PC-3 (cell line): Measurements from ENCODE around the gene KIAA1217. TPM values are rescaled to one million over a fixed set of nuclear protein-coding genes. Genes with fewer than 3 reads are reported as not detected.
"Not testable (repeated sequence)": the region's sequence is repeated elsewhere in the genome, so short reads cannot be mapped to it uniquely, and the experiment has no call there.

ENCODE experiments used
- ATAC-seq: fragments of 200-7000 bp; cut with Tn5 transposase; 2 replicates; pipeline ENCODE4 v1.9.1; 2020; ENCODE audit warnings: mild to moderate bottlenecking, moderate library complexity
- BruUV-seq: library from RNA; stranded (reverse); fragments of 400-500 nt; replicated peaks from 2 replicates; lab custom pipeline; 2021; lab: Mats Ljungman, UMichigan
- CTCF ChIA-PET: fragments of 300-600 bp; sonication (Branson Sonifier 250); formaldehyde crosslinking; loops from one replicate; lab custom pipeline; 2022; ENCODE audit warnings: antibody characterized with exemption; lab: Charles Lee
- POLR2A ChIA-PET: fragments of 300-600 bp; sonication (Branson Sonifier 250); formaldehyde crosslinking; loops from one replicate; lab custom pipeline; 2022; ENCODE audit warnings: antibody characterized with exemption; ENCODE audit not compliant: unreplicated experiment; lab: Charles Lee
- DNase-seq: peaks from one replicate; pipeline ENCODE4 v3.0.0-alpha.2; 2015
- H2AFZ ChIP-seq: fragments of 300-600 bp; sonication (generic); 2 replicates; pipeline ENCODE4 v1.6.0; 2016; ENCODE audit warnings: antibody characterized with exemption, low read length
- H3F3A ChIP-seq: fragments of 300-600 bp; sonication (generic); one replicate; pipeline ENCODE4 v1.6.0; 2017; ENCODE audit warnings: antibody characterized with exemption, low read length, control low read depth, mild to moderate bottlenecking; ENCODE audit not compliant: unreplicated experiment
- H3K27ac ChIP-seq: fragments of 300-600 bp; sonication (generic); 2 replicates; pipeline ENCODE4 v1.5.1; 2016; ENCODE audit warnings: mild to moderate bottlenecking, low read length
- H3K27me3 ChIP-seq: fragments of 300-600 bp; sonication (generic); 2 replicates; pipeline ENCODE4 v1.6.1; 2016; ENCODE audit warnings: low read length, mixed read lengths
- H3K36me3 ChIP-seq: fragments of 300-600 bp; sonication (generic); 2 replicates; pipeline ENCODE4 v1.6.1; 2016; ENCODE audit warnings: low read depth, mixed run types, low read length, mixed read lengths
- H3K4me1 ChIP-seq: fragments of 300-600 bp; sonication (generic); 2 replicates; pipeline ENCODE4 v1.5.1; 2016; ENCODE audit warnings: low read length; ENCODE audit not compliant: insufficient read depth
- H3K4me2 ChIP-seq: fragments of 300-600 bp; sonication (generic); 2 replicates; pipeline ENCODE4 v1.6.0; 2016; ENCODE audit warnings: low read length
- H3K4me3 ChIP-seq: fragments of 300-600 bp; sonication (generic); 2 replicates; pipeline ENCODE4 v1.5.1; 2016; ENCODE audit warnings: mild to moderate bottlenecking, low read length, mixed read lengths
- H3K79me2 ChIP-seq: fragments of 300-600 bp; sonication (generic); 2 replicates; pipeline ENCODE4 v1.6.1; 2017; ENCODE audit warnings: low read length, mixed read lengths
- H3K9ac ChIP-seq: fragments of 300-600 bp; sonication (generic); 2 replicates; pipeline ENCODE4 v1.6.0; 2016; ENCODE audit warnings: mild to moderate bottlenecking, low read length
- H3K9me2 ChIP-seq: fragments of 300-600 bp; sonication (generic); replicated peaks from 2 replicates; pipeline ENCODE4 v1.6.1; 2016; ENCODE audit warnings: mixed run types, low read length, mixed read lengths
- H3K9me3 ChIP-seq: fragments of 300-600 bp; sonication (generic); 2 replicates; pipeline ENCODE4 v1.6.1; 2016; ENCODE audit warnings: low read length, mixed read lengths
- H4K20me1 ChIP-seq: fragments of 300-600 bp; sonication (generic); 2 replicates; pipeline ENCODE4 v1.6.1; 2016; ENCODE audit warnings: low read length, mixed read lengths
- CTCF ChIP-seq: fragments of 300-600 bp; sonication (generic); conservative IDR thresholded peaks from 2 replicates; pipeline ENCODE4 v1.5.1; 2017; ENCODE audit warnings: antibody characterized with exemption, low read depth, mild to moderate bottlenecking, low read length
- EZH2 ChIP-seq: fragments of 300-600 bp; sonication (generic); IDR thresholded peaks from one replicate; pipeline ENCODE4 v1.6.1; 2017; ENCODE audit warnings: antibody characterized with exemption, mild to moderate bottlenecking, low read length; ENCODE audit not compliant: unreplicated experiment
- EZH2phosphoT487 ChIP-seq: fragments of 300-600 bp; sonication (generic); IDR thresholded peaks from 2 replicates; pipeline ENCODE4 v1.6.1; 2018; ENCODE audit warnings: mild to moderate bottlenecking, antibody characterized with exemption, low read length, borderline replicate concordance
- intact Hi-C: fragments of 100-400 bp; cut with micrococcal nuclease; formaldehyde crosslinking; loops from 2 replicates; pipeline ENCODE4 v1.9.0; 2023
- total RNA-seq: library from RNA; depleted of rRNA; stranded (reverse); fragments of >200 nt; gene quantifications from 2 replicates; pipeline ENCODE4 v1.2.3, GENCODE V29; 2014

Gene KIAA1217
- total RNA-seq, 1 experiment from 2014 or later, result 16.0 TPM

GRCh38 chr10:24334279-24334939 lies 125.5 kb downstream of the KIAA1217 start:
- no peak for DNase-seq
- ChIA-PET POLR2A (no interaction called here), CTCF (no interaction called here)
- no peaks in the 10 kb centered on the region for H3F3A ChIP-seq
- intact Hi-C loops, result no loop called here
- no peaks in the 10 kb centered on the region for H3K27me3 ChIP-seq
- no peaks in the 10 kb centered on the region for H3K79me2 ChIP-seq
- TF ChIP-seq EZH2 (no peak), CTCF (no peak), EZH2phosphoT487 (no peak)
- no peak overlapping the region for H2AFZ ChIP-seq
- H4K20me1 ChIP-seq, result no peaks in the 10 kb centered on the region
- H3K9me3 ChIP-seq, result no peaks in the 10 kb centered on the region
- H3K9ac ChIP-seq, result no peak overlapping the region
- peaks cover 11% of the 10 kb centered on the region for H3K4me1 ChIP-seq
- no TSS peak for BruUV-seq
- H3K36me3 ChIP-seq, result no peaks in the 10 kb centered on the region
- no peaks in the 10 kb centered on the region for H3K9me2 ChIP-seq
- no peak overlapping the region for H3K27ac ChIP-seq
- no peak for ATAC-seq
- H3K4me2 ChIP-seq, result no peak overlapping the region
- H3K4me3 ChIP-seq, result no peak overlapping the region

GRCh38 chr10:24337723-24338122 lies 128.8 kb downstream of the KIAA1217 start:
- CTCF ChIA-PET, H3K9me3 ChIP-seq, H3F3A ChIP-seq, H3K9ac ChIP-seq, intact Hi-C loops, H4K20me1 ChIP-seq, H3K4me1 ChIP-seq, POLR2A ChIA-PET, H3K4me3 ChIP-seq, H3K79me2 ChIP-seq, H3K27ac ChIP-seq, H3K36me3 ChIP-seq, BruUV-seq, H3K27me3 ChIP-seq, H2AFZ ChIP-seq, H3K4me2 ChIP-seq, DNase-seq, ATAC-seq, H3K9me2 ChIP-seq: not testable (repeated sequence)

- no TSS peak for BruUV-seq
- no peak overlapping the region for H3K27ac ChIP-seq
- CTCF ChIA-PET, result no interaction called here
Measured at GRCh38 chr10:24339387-24339786, 130.4 kb downstream of the KIAA1217 start.

More at GRCh38 chr10:24339387-24339786, 130.4 kb downstream of the KIAA1217 start:
- Histone ChIP-seq H3K27me3 (no peaks in the 10 kb centered on the region), H3K4me2 (no peak overlapping the region), H3F3A (no peaks in the 10 kb centered on the region), H3K79me2 (no peaks in the 10 kb centered on the region), H3K9me2 (no peaks in the 10 kb centered on the region), H3K36me3 (no peaks in the 10 kb centered on the region), H4K20me1 (no peaks in the 10 kb centered on the region), H3K4me1 (peaks cover 15% of the 10 kb centered on the region), H3K9ac (no peak overlapping the region), H3K4me3 (no peak overlapping the region), H2AFZ (no peak overlapping the region), H3K9me3 (no peaks in the 10 kb centered on the region)
- intact Hi-C loops, result no loop called here
- DNase-seq (no peak), ATAC-seq (no peak)
- TF ChIP-seq CTCF (no peak), EZH2phosphoT487 (no peak), EZH2 (no peak)
- POLR2A ChIA-PET, result no interaction called here
